ENCODE measurements around the gene CHST9. TPM values are rescaled to one million over a fixed set of nuclear protein-coding genes. Genes with fewer than 3 reads are reported as not detected.

Gene CHST9
- total RNA-seq, 1 experiment from 2014 or later: 3.5 TPM

- no peaks in the 10 kb centered on the region for H4K20me1 ChIP-seq (ENCODE audit: control insufficient read depth, insufficient read depth, insufficient read length)
- H2BK15ac ChIP-seq (ENCODE audit: low read depth, low read length): no peak overlapping the region
- peaks cover 8% of the 10 kb centered on the region; the same call in 1 of the 2 replicates for H3K4me1 ChIP-seq (ENCODE audit: insufficient read depth, low read length)
- no peaks in the 10 kb centered on the region for H3K79me1 ChIP-seq (ENCODE audit: insufficient read depth, low read depth, low read length, poor library complexity, severe bottlenecking)
- H3K79me2 ChIP-seq (ENCODE audit: insufficient read depth, low read length): no peaks in the 10 kb centered on the region
- peaks cover 0 to 6% (median 6%) of the 10 kb centered on the region in 3 experiments; a peak in 2 of 7 replicates for H3K36me3 Mint-ChIP-seq (ENCODE audit: insufficient read depth in 1 of 3, low read depth in 3 of 3)
- no peak overlapping the region for H3K14ac ChIP-seq (ENCODE audit: insufficient read depth, low read length)
- H3K23ac ChIP-seq (ENCODE audit: insufficient read length, low read depth, low read length): no peak overlapping the region
- TF ChIP-seq CTCF (conservative IDR thresholded peaks at IDR 0.05): no peak
- H3K4me2 ChIP-seq (ENCODE audit: insufficient read depth, insufficient read length, low read length): no peak overlapping the region
- H3K9me3 Mint-ChIP-seq: peaks cover 0 to 6% of the 10 kb centered on the region in 2 experiments; a peak in 1 of 5 replicates
- no peak overlapping the region for H3K27ac Mint-ChIP-seq
- peaks cover 42 to 45% of the 10 kb centered on the region in 2 experiments for H3K4me1 Mint-ChIP-seq
- no peaks in the 10 kb centered on the region; the same call in 1 of the 2 replicates for H3K27me3 Mint-ChIP-seq (ENCODE audit: low read depth)
- H2BK20ac ChIP-seq (ENCODE audit: low read depth, low read length, poor library complexity, severe bottlenecking): no peak overlapping the region
- no peak overlapping the region for H3T11ph ChIP-seq (ENCODE audit: low read length)
- H3K56ac ChIP-seq (ENCODE audit: insufficient read length, low read depth, low read length): no peak overlapping the region
- no CpG with 5 or more reads among the region's 7 CpGs for WGBS (ENCODE audit: extremely low coverage, insufficient read length, low lambda C conversion rate)
- no peak overlapping the region for H3K18ac ChIP-seq (ENCODE audit: insufficient read length, low read depth, low read length)
- H2AFZ ChIP-seq (ENCODE audit: low read length): no peak overlapping the region
- no peak overlapping the region for H4K5ac ChIP-seq (ENCODE audit: insufficient read length, low read depth, low read length)
- H2AK5ac ChIP-seq (ENCODE audit: insufficient read length, low read length): no peak overlapping the region
- DNase-seq: no peak
- H2BK5ac ChIP-seq (ENCODE audit: insufficient read length, low read length): no peak overlapping the region
- no peaks in the 10 kb centered on the region for H3K9me3 ChIP-seq (ENCODE audit: control insufficient read depth, low read depth, low read length)
- H3K4me3 Mint-ChIP-seq: no peak overlapping the region
- no peaks in the 10 kb centered on the region for H3K27me3 ChIP-seq (ENCODE audit: insufficient read depth, low read length)
- H3K23me2 ChIP-seq (ENCODE audit: insufficient read length, low read depth, low read length, poor library complexity, severe bottlenecking): no peaks in the 10 kb centered on the region
- H4K91ac ChIP-seq (ENCODE audit: insufficient read length, low read depth, low read length): no peak overlapping the region
- no peak overlapping the region for H3K9ac ChIP-seq (ENCODE audit: extremely low read depth, insufficient read length, low read length)
- H3K4ac ChIP-seq (ENCODE audit: low read depth, low read length): no peak overlapping the region
- no peak overlapping the region for H3K27ac ChIP-seq (ENCODE audit: insufficient read length, low read depth, low read length)
- no peak overlapping the region for H2BK120ac ChIP-seq (ENCODE audit: low read depth, low read length, poor library complexity, severe bottlenecking)
- no peak overlapping the region for H2BK12ac ChIP-seq (ENCODE audit: insufficient read length, low read depth, low read length)
- H4K8ac ChIP-seq (replicated peaks; ENCODE audit: insufficient read length, low read depth, low read length): no peak overlapping the region
Measured at GRCh38 chr18:27225947-27226481, 40.9 kb upstream of the CHST9 start.

Data from H9 (cell line).